Peyer's patch (tissue), 4 donors: ENCODE results near the gene B9D2. TPM values are rescaled to one million over a fixed set of nuclear protein-coding genes. Genes with fewer than 3 reads are reported as not detected.

ENCODE experiments used
- DNase-seq, 3 donors: peaks; one replicate each; pipeline ENCODE4 v3.0.0-alpha.2; 2017 to 2019
- H3K27ac ChIP-seq, 4 donors: fragments of 200-600 bp; sonication (generic); one replicate each; pipeline ENCODE4 v1.5.1; 2016 to 2019
- H3K27me3 ChIP-seq, 2 donors: fragments of 200-600 bp; sonication (generic); one replicate each; pipeline ENCODE4 v1.5.1; 2019
- H3K36me3 ChIP-seq, 3 donors: fragments of 200-600 bp; sonication (generic); one replicate each; pipeline ENCODE4 v1.5.1; 2016 to 2019
- H3K4me1 ChIP-seq, 4 donors: fragments of 200-600 bp; sonication (generic); one replicate each; pipeline ENCODE4 v1.5.1; 2016 to 2019
- H3K4me3 ChIP-seq, 4 donors: fragments of 200-600 bp; sonication (generic); 1 replicate in 3 of 4; 2 replicates in 1 of 4; pipeline ENCODE4 v1.5.1; 2016 to 2019; ENCODE audit warnings: mild to moderate bottlenecking in 1 of 4
- H3K9me3 ChIP-seq, 4 donors: fragments of 200-600 bp; sonication (generic); one replicate each; pipeline ENCODE4 v1.5.1; 2016 to 2019; ENCODE audit warnings: mild to moderate bottlenecking in 1 of 4
- CTCF ChIP-seq, 6 experiments: fragments of 450-650 bp in 4 of 6; fragments of 200-600 bp in 2 of 6; sonication (generic) in 1 of 6; IDR thresholded peaks; one replicate each; pipeline ENCODE4 v1.5.1; 2017 to 2019; ENCODE audit warnings: antibody characterized with exemption in 6 of 6, mild to moderate bottlenecking in 3 of 6, moderate library complexity in 1 of 6
- POLR2A ChIP-seq, 2 donors: fragments of 450-650 bp; IDR thresholded peaks; one replicate each; pipeline ENCODE4 v1.5.1; 2017; ENCODE audit warnings: antibody characterized with exemption in 2 of 2, mild to moderate bottlenecking in 2 of 2, moderate library complexity in 2 of 2
- total RNA-seq, 4 donors: library from RNA; depleted of rRNA; stranded (reverse); fragments of >200 nt; gene quantifications; one replicate each; pipeline ENCODE4 v1.1.0, GENCODE V29; 2016

B9D2 gene
- total RNA-seq, 4 donors from 2014 or later, result 3.6 to 6.8 (median 3.8) TPM; not detected in 1

GRCh38 chr19:41328157-41328841 lies 35.6 kb downstream of the B9D2 start:
- Histone ChIP-seq H3K36me3 (peaks cover 0 to 20% (median 0%) of the 10 kb centered on the region in 3 donors), H3K4me3 (peak overlapping the region; percentile 0 to 39 (median 30)), H3K27me3 (no peaks in the 10 kb centered on the region), H3K4me1 (peaks cover 9 to 60% (median 41%) of the 10 kb centered on the region in 4 donors), H3K27ac (peak overlapping the region; percentile 71 to 87 (median 80)), H3K9me3 (no peaks in the 10 kb centered on the region)
- peak in 2 of 3 donors; percentile 65 to 76 for DNase-seq
- TF ChIP-seq POLR2A (IDR thresholded peaks at IDR 0.05) (no peak), CTCF (IDR thresholded peaks at IDR 0.05) (no peak)

- Histone ChIP-seq H3K27ac (peak overlapping the region; percentile 71 to 87 (median 80)), H3K9me3 (no peaks in the 10 kb centered on the region), H3K4me1 (peaks cover 9 to 66% (median 43%) of the 10 kb centered on the region in 4 donors), H3K36me3 (peaks cover 0 to 20% (median 0%) of the 10 kb centered on the region in 3 donors), H3K4me3 (peak overlapping the region; percentile 0 to 39 (median 30)), H3K27me3 (no peaks in the 10 kb centered on the region)
- peak; percentile 84 to 94 (median 88) for DNase-seq
- TF ChIP-seq CTCF (IDR thresholded peaks at IDR 0.05), result no peak
- no peak for TF ChIP-seq POLR2A (IDR thresholded peaks at IDR 0.05)
Measured at GRCh38 chr19:41327576-41328156, 36.3 kb downstream of the B9D2 start.

- no peak for DNase-seq
- H3K4me3 ChIP-seq, result peak overlapping the region; percentile 0 to 39 (median 30)
- no peak for TF ChIP-seq CTCF (IDR thresholded peaks at IDR 0.05)
- TF ChIP-seq POLR2A (IDR thresholded peaks at IDR 0.05), result no peak
- H3K4me1 ChIP-seq, result peaks cover 9 to 72% (median 45%) of the 10 kb centered on the region in 4 donors
- H3K9me3 ChIP-seq, result no peaks in the 10 kb centered on the region
- peak overlapping the region; percentile 71 to 87 (median 80) for H3K27ac ChIP-seq
- no peaks in the 10 kb centered on the region for H3K27me3 ChIP-seq
- peaks cover 0 to 22% (median 0%) of the 10 kb centered on the region in 3 donors for H3K36me3 ChIP-seq
Measured at GRCh38 chr19:41327076-41327575, 36.8 kb downstream of the B9D2 start.

GRCh38 chr19:41325947-41326706 lies 37.8 kb downstream of the B9D2 start:
- Histone ChIP-seq H3K9me3 (no peaks in the 10 kb centered on the region), H3K4me3 (peak overlapping the region in 3 of 4 donors; percentile 25 to 32 (median 28)), H3K27ac (peak overlapping the region; percentile 74 to 87 (median 80)), H3K4me1 (peaks cover 9 to 79% (median 48%) of the 10 kb centered on the region in 4 donors), H3K36me3 (peaks cover 0 to 15% (median 0%) of the 10 kb centered on the region in 3 donors), H3K27me3 (no peaks in the 10 kb centered on the region)
- TF ChIP-seq POLR2A (IDR thresholded peaks at IDR 0.05) (no peak), CTCF (IDR thresholded peaks at IDR 0.05) (no peak)
- peak in 2 of 3 donors; percentile 84 to 87 for DNase-seq

- Histone ChIP-seq H3K4me1 (peaks cover 9 to 79% (median 48%) of the 10 kb centered on the region in 4 donors), H3K27ac (peak overlapping the region; percentile 74 to 87 (median 80)), H3K4me3 (peak overlapping the region in 3 of 4 donors; percentile 25 to 32 (median 28)), H3K36me3 (peaks cover 0 to 15% (median 0%) of the 10 kb centered on the region in 3 donors), H3K27me3 (no peaks in the 10 kb centered on the region), H3K9me3 (no peaks in the 10 kb centered on the region)
- no peak for TF ChIP-seq POLR2A (IDR thresholded peaks at IDR 0.05)
- no peak for TF ChIP-seq CTCF (IDR thresholded peaks at IDR 0.05)
- DNase-seq, result no peak
Measured at GRCh38 chr19:41325640-41325946, 38.4 kb downstream of the B9D2 start.
